ENCODE measurements around the gene TAT.

The TAT gene

GRCh38 chr16:71576971-71577370 lies at the start of gene TAT:
Gene TAT (minus strand): TSS chr16:71577092. CDS start chr16:71576415, 677 bp downstream.
- Histone ChIP-seq H3K4me3 (replicated peaks; ENCODE audit: low read depth, low read length) (no peak within 1 kb of the TSS), H3K36me3 (ENCODE audit: control insufficient read depth, insufficient read depth, low read length) (no peaks in the 10 kb centered on the region), H3K27me3 (replicated peaks; ENCODE audit: control insufficient read depth, insufficient read depth, low read length) (no peaks in the 10 kb centered on the region)
- no peak for TF ChIP-seq CTCF (IDR thresholded peaks at IDR 0.05; ENCODE audit: insufficient read depth, low read length, poor library complexity, severe bottlenecking)
- no peak for DNase-seq (ENCODE audit: extremely low read depth, insufficient read length)

- Histone ChIP-seq H3K36me3 (ENCODE audit: control insufficient read depth, insufficient read depth, low read length) (no peaks in the 10 kb centered on the region), H3K27me3 (replicated peaks; ENCODE audit: control insufficient read depth, insufficient read depth, low read length) (no peaks in the 10 kb centered on the region), H3K4me3 (replicated peaks; ENCODE audit: low read depth, low read length) (peak within 1 kb of the TSS; percentile 72)
- DNase-seq (ENCODE audit: extremely low read depth, insufficient read length) = peak; percentile 35
- TF ChIP-seq CTCF (IDR thresholded peaks at IDR 0.05; ENCODE audit: insufficient read depth, low read length, poor library complexity, severe bottlenecking) = peak; percentile 24
Observed at GRCh38 chr16:71626018-71626857, 49.3 kb upstream of the TAT start, which contains the start of gene MARVELD3. Gene MARVELD3 (plus strand): TSS chr16:71626184. CDS start chr16:71626230, 46 bp downstream.

- Histone ChIP-seq H3K27me3 (replicated peaks; ENCODE audit: control insufficient read depth, insufficient read depth, low read length) (no peaks in the 10 kb centered on the region), H3K36me3 (ENCODE audit: control insufficient read depth, insufficient read depth, low read length) (no peaks in the 10 kb centered on the region), H3K4me3 (replicated peaks; ENCODE audit: low read depth, low read length) (peak overlapping the region; percentile 72)
- DNase-seq (ENCODE audit: extremely low read depth, insufficient read length) = no peak
- TF ChIP-seq CTCF (IDR thresholded peaks at IDR 0.05; ENCODE audit: insufficient read depth, low read length, poor library complexity, severe bottlenecking) = no peak
Observed at GRCh38 chr16:71625113-71625850, 48.4 kb upstream of the TAT start.

DNA sequence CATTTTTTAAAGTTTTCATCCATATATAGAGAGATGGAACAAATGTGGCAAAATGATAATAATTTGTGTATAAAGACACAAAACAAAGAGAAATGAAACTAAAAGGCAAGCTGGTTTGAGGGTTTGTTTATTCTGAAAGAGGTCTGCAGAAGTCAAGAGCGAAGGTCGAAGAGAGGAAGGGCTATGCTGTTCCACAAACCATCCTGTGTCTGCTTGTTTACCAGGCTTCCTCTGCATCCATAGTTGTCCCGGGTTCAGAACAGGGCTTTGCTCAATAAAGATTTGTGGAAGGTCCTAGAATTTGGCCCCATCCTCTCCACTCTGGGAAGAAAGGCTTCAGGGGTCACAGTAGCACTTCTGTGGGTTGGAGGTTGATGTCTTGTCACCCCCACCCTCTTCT lies 46.7 kb upstream of the TAT start:
- no peak for TF ChIP-seq CTCF (IDR thresholded peaks at IDR 0.05; ENCODE audit: insufficient read depth, low read length, poor library complexity, severe bottlenecking)
- no peak for DNase-seq (ENCODE audit: extremely low read depth, insufficient read length)
- Histone ChIP-seq H3K27me3 (replicated peaks; ENCODE audit: control insufficient read depth, insufficient read depth, low read length) (no peaks in the 10 kb centered on the region), H3K4me3 (replicated peaks; ENCODE audit: low read depth, low read length) (no peak overlapping the region), H3K36me3 (ENCODE audit: control insufficient read depth, insufficient read depth, low read length) (no peaks in the 10 kb centered on the region)

GRCh38 chr16:71622088-71622487 lies 45.2 kb upstream of the TAT start:
- Histone ChIP-seq H3K36me3 (ENCODE audit: control insufficient read depth, insufficient read depth, low read length) (no peaks in the 10 kb centered on the region), H3K27me3 (replicated peaks; ENCODE audit: control insufficient read depth, insufficient read depth, low read length) (no peaks in the 10 kb centered on the region), H3K4me3 (replicated peaks; ENCODE audit: low read depth, low read length) (no peak overlapping the region)
- no peak for DNase-seq (ENCODE audit: extremely low read depth, insufficient read length)
- TF ChIP-seq CTCF (IDR thresholded peaks at IDR 0.05; ENCODE audit: insufficient read depth, low read length, poor library complexity, severe bottlenecking) = no peak

Measured in GM06990 (cell line).